SU-DHL-6 (cell line): ENCODE results near the gene TRPM8.
"Not testable (repeated sequence)": the region's sequence is repeated elsewhere in the genome, so short reads cannot be mapped to it uniquely, and the experiment has no call there.

Experiments
- H2AFZ ChIP-seq: fragments of 200-600 bp; sonication (generic); 2 replicates; pipeline ENCODE4 v1.6.1; 2014; ENCODE audit warnings: low read depth, mild to moderate bottlenecking, moderate library complexity, mixed read lengths, antibody characterized with exemption, low read length; ENCODE audit not compliant: severe bottlenecking
- H3F3A ChIP-seq: fragments of 200-600 bp; shearing (Covaris generic); 2 replicates; pipeline ENCODE4 v1.6.0; 2016; ENCODE audit warnings: antibody characterized with exemption, mild to moderate bottlenecking; ENCODE audit not compliant: insufficient read depth
- H3K27ac ChIP-seq: fragments of 200-600 bp; sonication (generic); 2 replicates; pipeline ENCODE4 v1.5.1; 2016; ENCODE audit warnings: low read depth, mild to moderate bottlenecking, low read length, moderate library complexity, mixed read lengths
- H3K27me3 ChIP-seq: fragments of 200-600 bp; sonication (generic), shearing (Covaris generic); 2 replicates; pipeline ENCODE4 v1.6.0; 2014; ENCODE audit warnings: mild to moderate bottlenecking, low read length
- H3K36me3 ChIP-seq: fragments of 200-600 bp; sonication (generic); 2 replicates; pipeline ENCODE4 v1.6.1; 2014; ENCODE audit warnings: mild to moderate bottlenecking, low read length, mixed read lengths
- H3K4me2 ChIP-seq: fragments of 300-600, 200-600 bp; shearing (Covaris generic), sonication (generic); 2 replicates; pipeline ENCODE4 v1.6.0; 2014; ENCODE audit warnings: low read length, low read depth, mild to moderate bottlenecking; ENCODE audit not compliant: poor library complexity, severe bottlenecking
- H3K4me3 ChIP-seq: fragments of 200-600 bp; sonication (generic); 2 replicates; pipeline ENCODE4 v1.5.1; 2014; ENCODE audit warnings: antibody characterized with exemption, low read length, mild to moderate bottlenecking, mixed read lengths; ENCODE audit not compliant: insufficient read depth, poor library complexity, severe bottlenecking
- H3K79me2 ChIP-seq: fragments of 200-600 bp; sonication (generic); 2 replicates; pipeline ENCODE4 v1.6.1; 2014; ENCODE audit warnings: mild to moderate bottlenecking, low read length, moderate library complexity; ENCODE audit not compliant: insufficient read depth
- H3K9ac ChIP-seq: fragments of 200-600 bp; sonication (generic); 2 replicates; pipeline ENCODE4 v1.7.0; 2014; ENCODE audit warnings: mild to moderate bottlenecking, low read length
- H3K9me2 ChIP-seq: fragments of 200-600 bp; sonication (generic); replicated peaks from 2 replicates; pipeline ENCODE4 v1.6.1; 2014; ENCODE audit warnings: low read length; ENCODE audit not compliant: insufficient read depth
- H3K9me3 ChIP-seq: fragments of 200-600 bp; sonication (generic); 2 replicates; pipeline ENCODE4 v1.6.1; 2014; ENCODE audit warnings: low read length, mixed read lengths; ENCODE audit not compliant: insufficient read depth
- H4K20me1 ChIP-seq: fragments of 200-600 bp; sonication (generic); 2 replicates; pipeline ENCODE4 v1.6.1; 2014; ENCODE audit warnings: low read depth, mild to moderate bottlenecking, antibody characterized with exemption, low read length, moderate library complexity, mixed read lengths
- EZH2phosphoT487 ChIP-seq: fragments of 200-600 bp; sonication (generic), shearing (Covaris generic); conservative IDR thresholded peaks from 2 replicates; pipeline ENCODE4 v1.6.1; 2018; ENCODE audit warnings: mild to moderate bottlenecking, antibody characterized with exemption, low read length, moderate library complexity, mixed read lengths
- TF ChIP-seq, protein P1 (sequence below): fragments of 200-600 bp; sonication (generic); IDR thresholded peaks from one replicate; pipeline ENCODE4 v1.5.1; 2017; ENCODE audit warnings: antibody characterized with exemption, mild to moderate bottlenecking, low read length, moderate library complexity; ENCODE audit not compliant: insufficient read depth, poor library complexity, severe bottlenecking

Gene TRPM8

GRCh38 chr2:233917116-233917515 lies at the start of gene TRPM8:
TRPM8 (plus strand) TSS chr2:233917373; CDS start chr2:233926538, 9,165 bp downstream.
- H3F3A ChIP-seq = no peaks in the 10 kb centered on the region
- TF ChIP-seq EZH2phosphoT487 = no peak
- TF ChIP-seq, protein P1, sequence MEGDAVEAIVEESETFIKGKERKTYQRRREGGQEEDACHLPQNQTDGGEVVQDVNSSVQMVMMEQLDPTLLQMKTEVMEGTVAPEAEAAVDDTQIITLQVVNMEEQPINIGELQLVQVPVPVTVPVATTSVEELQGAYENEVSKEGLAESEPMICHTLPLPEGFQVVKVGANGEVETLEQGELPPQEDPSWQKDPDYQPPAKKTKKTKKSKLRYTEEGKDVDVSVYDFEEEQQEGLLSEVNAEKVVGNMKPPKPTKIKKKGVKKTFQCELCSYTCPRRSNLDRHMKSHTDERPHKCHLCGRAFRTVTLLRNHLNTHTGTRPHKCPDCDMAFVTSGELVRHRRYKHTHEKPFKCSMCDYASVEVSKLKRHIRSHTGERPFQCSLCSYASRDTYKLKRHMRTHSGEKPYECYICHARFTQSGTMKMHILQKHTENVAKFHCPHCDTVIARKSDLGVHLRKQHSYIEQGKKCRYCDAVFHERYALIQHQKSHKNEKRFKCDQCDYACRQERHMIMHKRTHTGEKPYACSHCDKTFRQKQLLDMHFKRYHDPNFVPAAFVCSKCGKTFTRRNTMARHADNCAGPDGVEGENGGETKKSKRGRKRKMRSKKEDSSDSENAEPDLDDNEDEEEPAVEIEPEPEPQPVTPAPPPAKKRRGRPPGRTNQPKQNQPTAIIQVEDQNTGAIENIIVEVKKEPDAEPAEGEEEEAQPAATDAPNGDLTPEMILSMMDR = no peak
- H2AFZ ChIP-seq = no peak within 1 kb of the TSS
- H3K27me3 ChIP-seq = no peaks in the 10 kb centered on the region
- H3K9me3 ChIP-seq = no peaks in the 10 kb centered on the region
- no peaks in the 10 kb centered on the region for H3K36me3 ChIP-seq
- H3K9me2 ChIP-seq = no peaks in the 10 kb centered on the region
- no peak within 1 kb of the TSS for H3K4me2 ChIP-seq
- H4K20me1 ChIP-seq = no peaks in the 10 kb centered on the region
- H3K4me3 ChIP-seq = no peak within 1 kb of the TSS
- H3K9ac ChIP-seq = no peak within 1 kb of the TSS
- H3K79me2 ChIP-seq = no peaks in the 10 kb centered on the region
- H3K27ac ChIP-seq = no peak within 1 kb of the TSS

GRCh38 chr2:233867993-233868532 lies 49.1 kb upstream of the TRPM8 start, which contains the start of gene MSL3B:
MSL3B (minus strand) TSS chr2:233868386.
- H3K36me3 ChIP-seq = 0 out of 2 replicates have a peak, but pooled peaks cover 3% of the 10 kb centered on the region
- H3K27me3 ChIP-seq = no peaks in the 10 kb centered on the region
- no peak within 1 kb of the TSS for H3K4me3 ChIP-seq
- no peaks in the 10 kb centered on the region for H3F3A ChIP-seq
- no peak within 1 kb of the TSS for H2AFZ ChIP-seq
- no peak for TF ChIP-seq EZH2phosphoT487
- TF ChIP-seq, protein P1 = no peak
- H4K20me1 ChIP-seq = no peaks in the 10 kb centered on the region
- H3K9me2 ChIP-seq = no peaks in the 10 kb centered on the region
- H3K9me3 ChIP-seq = no peaks in the 10 kb centered on the region
- H3K79me2 ChIP-seq = no peaks in the 10 kb centered on the region
- H3K9ac ChIP-seq = no peak within 1 kb of the TSS
- H3K27ac ChIP-seq = no peak within 1 kb of the TSS
- H3K4me2 ChIP-seq = peak within 1 kb of the TSS; percentile 25

DNA sequence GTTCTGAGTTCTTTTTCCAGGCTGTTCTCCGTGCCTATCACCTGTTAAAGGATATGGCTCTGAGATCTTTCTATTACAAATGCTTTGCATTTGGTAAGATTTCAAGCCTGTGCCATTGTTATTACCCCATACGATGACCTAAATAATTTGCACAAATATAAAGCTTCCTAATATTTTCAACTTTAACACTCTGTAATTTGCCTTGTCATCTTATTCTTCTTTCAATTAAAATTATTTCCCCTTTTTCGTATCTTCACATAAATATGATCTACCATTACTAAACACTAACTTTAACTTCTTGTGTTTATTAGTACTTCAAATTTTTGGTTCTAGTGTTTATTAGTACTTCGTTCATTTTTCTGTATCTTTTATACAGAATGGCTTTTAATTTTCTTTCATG lies 45.7 kb upstream of the TRPM8 start:
- Histone ChIP-seq H3K27me3 (no peaks in the 10 kb centered on the region), H3K9ac (no peak overlapping the region), H3K4me3 (no peak overlapping the region), H4K20me1 (no peaks in the 10 kb centered on the region), H3K36me3 (0 out of 2 replicates have a peak, but pooled peaks cover 3% of the 10 kb centered on the region), H3K4me2 (no peak overlapping the region), H3F3A (no peaks in the 10 kb centered on the region), H3K9me3 (no peaks in the 10 kb centered on the region), H3K9me2 (no peaks in the 10 kb centered on the region), H2AFZ (no peak overlapping the region), H3K27ac (no peak overlapping the region), H3K79me2 (no peaks in the 10 kb centered on the region)
- TF ChIP-seq EZH2phosphoT487 = no peak
- TF ChIP-seq, protein P1 = no peak

GRCh38 chr2:233872125-233872524 lies 45.0 kb upstream of the TRPM8 start:
- not testable (repeated sequence) for H3K9me3 ChIP-seq, H3K27ac ChIP-seq, H3K4me3 ChIP-seq, H3K79me2 ChIP-seq, H2AFZ ChIP-seq, H4K20me1 ChIP-seq, H3K9me2 ChIP-seq, H3K4me2 ChIP-seq, H3K27me3 ChIP-seq, H3F3A ChIP-seq, H3K36me3 ChIP-seq, H3K9ac ChIP-seq
